GM23338 (cell line): Measurements from ENCODE around the gene EIF4G3. TPM values are rescaled to one million over a fixed set of nuclear protein-coding genes. Genes with fewer than 3 reads are reported as not detected.
A peak's percentile ranks its signal among the peaks of the same experiment; 100 is the strongest.

Source experiments
- ATAC-seq: fragments of 200-7000 bp; cut with Tn5 transposase; 3 replicates; pipeline ENCODE4 v1.9.1; 2020
- DNase-seq: peaks from one replicate; pipeline ENCODE4 v3.0.0-alpha.2; 2015; ENCODE audit warnings: low spot score
- H2AFZ ChIP-seq: fragments of 200-600 bp; sonication (generic); 2 replicates; pipeline ENCODE4 v1.8.0; 2016; ENCODE audit warnings: antibody characterized with exemption, mild to moderate bottlenecking, moderate library complexity
- H3F3A ChIP-seq: fragments of 200-600 bp; sonication (generic); replicated peaks from 2 replicates; pipeline ENCODE4 v1.8.0; 2017; ENCODE audit warnings: antibody characterized with exemption, mixed run types, low read depth
- H3K27ac ChIP-seq: fragments of 200-600 bp; sonication (generic); 2 replicates; pipeline ENCODE4 v1.6.1; 2016; ENCODE audit warnings: low read depth
- H3K27me3 ChIP-seq: fragments of 200-600 bp; sonication (generic); 2 replicates; pipeline ENCODE4 v1.8.0; 2016; ENCODE audit warnings: mild to moderate bottlenecking, mixed run types, moderate library complexity; ENCODE audit not compliant: insufficient read depth
- H3K36me3 ChIP-seq: fragments of 200-600 bp; sonication (generic); 2 replicates; pipeline ENCODE4 v1.8.0; 2016; ENCODE audit warnings: mild to moderate bottlenecking; ENCODE audit not compliant: insufficient read depth
- H3K4me1 ChIP-seq: fragments of 200-600 bp; sonication (generic); 2 replicates; pipeline ENCODE4 v1.8.0; 2016; ENCODE audit warnings: mild to moderate bottlenecking, moderate library complexity; ENCODE audit not compliant: insufficient read depth
- H3K4me2 ChIP-seq: fragments of 200-600 bp; sonication (generic); 2 replicates; pipeline ENCODE4 v1.7.1; 2017; ENCODE audit warnings: mixed run types
- H3K4me3 ChIP-seq: fragments of 200-600 bp; sonication (generic); 2 replicates; pipeline ENCODE4 v1.6.1; 2016; ENCODE audit warnings: mixed run types
- H3K79me2 ChIP-seq: fragments of 200-600 bp; sonication (generic); replicated peaks from 2 replicates; pipeline ENCODE4 v1.8.0; 2017; ENCODE audit warnings: mild to moderate bottlenecking; ENCODE audit not compliant: insufficient read depth
- H3K9me2 ChIP-seq: fragments of 200-600 bp; sonication (generic); 2 replicates; pipeline ENCODE4 v1.8.0; 2017; ENCODE audit not compliant: insufficient read depth
- H4K20me1 ChIP-seq: fragments of 200-600 bp; sonication (generic); replicated peaks from 2 replicates; pipeline ENCODE4 v1.8.0; 2017; ENCODE audit warnings: mild to moderate bottlenecking; ENCODE audit not compliant: insufficient read depth
- H3K27ac Mint-ChIP-seq: 2 replicates; pipeline ENCODE4 v1.8.0; 2020; ENCODE audit warnings: inconsistent platforms, mild to moderate bottlenecking, moderate library complexity, mixed read lengths
- H3K27me3 Mint-ChIP-seq: 3 replicates; pipeline ENCODE4 v1.8.0; 2022; ENCODE audit warnings: low read depth, mild to moderate bottlenecking, moderate library complexity, mixed read lengths, inconsistent platforms; ENCODE audit not compliant: insufficient read depth, poor library complexity
- H3K36me3 Mint-ChIP-seq: 3 replicates; pipeline ENCODE4 v1.8.0; 2021; ENCODE audit warnings: low read depth, mild to moderate bottlenecking, inconsistent platforms, moderate library complexity, mixed read lengths
- H3K4me1 Mint-ChIP-seq: 3 replicates; pipeline ENCODE4 v1.8.0; 2020; ENCODE audit warnings: mild to moderate bottlenecking, inconsistent platforms, mixed read lengths
- H3K4me3 Mint-ChIP-seq: 3 replicates; pipeline ENCODE4 v1.8.0; 2021; ENCODE audit warnings: moderate library complexity, mild to moderate bottlenecking, inconsistent platforms, mixed read lengths
- H3K9me3 Mint-ChIP-seq: 3 replicates; pipeline ENCODE4 v1.8.0; 2020; ENCODE audit warnings: moderate library complexity, mild to moderate bottlenecking, inconsistent platforms, mixed read lengths
- JUNB ChIP-seq: IDR thresholded peaks from one replicate; pipeline ENCODE4 v1.6.1; 2016; ENCODE audit warnings: antibody characterized with exemption; ENCODE audit not compliant: unreplicated experiment
- REST ChIP-seq: IDR thresholded peaks from one replicate; pipeline ENCODE4 v1.6.1; 2018; ENCODE audit warnings: antibody characterized with exemption; ENCODE audit not compliant: unreplicated experiment
- STAT1 ChIP-seq: IDR thresholded peaks from one replicate; pipeline ENCODE4 v1.6.1; 2016; ENCODE audit warnings: antibody characterized with exemption; ENCODE audit not compliant: unreplicated experiment
- ZNF114 ChIP-seq: fragments of 250-450 bp; sonication (Bioruptor Pico); IDR thresholded peaks from 2 replicates; pipeline ENCODE4 v1.5.0; 2020; ENCODE audit warnings: mild to moderate bottlenecking, moderate library complexity
- ZNF331 ChIP-seq: fragments of 250-450 bp; sonication (Bioruptor Pico); IDR thresholded peaks from 2 replicates; pipeline ENCODE4 v1.5.0; 2020; ENCODE audit warnings: low read depth, mild to moderate bottlenecking, moderate library complexity
- ZNF462 ChIP-seq: fragments of 250-450 bp; sonication (Bioruptor Pico); IDR thresholded peaks from 2 replicates; pipeline ENCODE4 v1.5.0; 2020; ENCODE audit warnings: mild to moderate bottlenecking, moderate library complexity
- polyA plus RNA-seq: library from polyadenylated mRNA; unstranded; fragments of >200 nt; fragmentation: Nextera tagmentation; extraction: Ambion mirVana; gene quantifications from 2 replicates; pipeline ENCODE4 v1.2.1, GENCODE V29; 2016
- total RNA-seq: library from RNA; depleted of rRNA; stranded (reverse); fragments of >200 nt; shearing (Covaris generic); gene quantifications from 2 replicates; pipeline ENCODE4 v1.2.3, GENCODE V29; 2014

The EIF4G3 gene
- total and polyA plus RNA-seq, 2 experiments from 2014 or later: 37.9 to 68.1 TPM

- no peaks in the 10 kb centered on the region for H3K9me2 ChIP-seq
- peaks cover 31% of the 10 kb centered on the region for H3K79me2 ChIP-seq
- peaks cover 21% of the 10 kb centered on the region for H4K20me1 ChIP-seq
- peaks cover 19% of the 10 kb centered on the region for H3F3A ChIP-seq
- peaks cover 13% of the 10 kb centered on the region for H3K4me1 Mint-ChIP-seq
- H3K27me3 Mint-ChIP-seq: peaks cover 13% of the 10 kb centered on the region
- peak overlapping the region; percentile 92 for H3K27ac ChIP-seq
- H2AFZ ChIP-seq: peak overlapping the region; percentile 23; the same call in 1 of the 2 replicates
- no peaks in the 10 kb centered on the region for H3K27me3 ChIP-seq
- H3K27ac Mint-ChIP-seq: peak overlapping the region; percentile 95
- H3K4me3 ChIP-seq: peak overlapping the region; percentile 95
- no peaks in the 10 kb centered on the region for H3K36me3 ChIP-seq
- TF ChIP-seq ZNF462 (CRISPR knock-in tag): no peak
- TF ChIP-seq REST: no peak
- TF ChIP-seq ZNF331: no peak
- TF ChIP-seq ZNF114: no peak
- TF ChIP-seq STAT1: no peak
- TF ChIP-seq JUNB: no peak
- ATAC-seq (no peak), DNase-seq (peak; percentile 28)
- H3K9me3 Mint-ChIP-seq: no peaks in the 10 kb centered on the region
- H3K36me3 Mint-ChIP-seq: no peaks in the 10 kb centered on the region; the same call in 2 of the 3 replicates
- peaks cover 19% of the 10 kb centered on the region for H3K4me1 ChIP-seq
- H3K4me2 ChIP-seq: peak overlapping the region; percentile 95
- H3K4me3 Mint-ChIP-seq: peak overlapping the region; percentile 89
Observed at GRCh38 chr1:20787840-20788795, 388.6 kb downstream of the EIF4G3 start.
